H1 (cell line): Measurements from ENCODE around the gene EXOC1L. TPM values are rescaled to one million over a fixed set of nuclear protein-coding genes. Genes with fewer than 3 reads are reported as not detected.

ENCODE experiments used
- CTCF ChIA-PET: fragments of 300-600 bp; sonication (Branson Sonifier 250); formaldehyde crosslinking; loops from one replicate; lab custom pipeline; 2021; ENCODE audit not compliant: partially characterized antibody; lab: Charles Lee
- POLR2A ChIA-PET: fragments of 300-600 bp; sonication (Branson Sonifier 250); formaldehyde crosslinking; loops from one replicate; lab custom pipeline; 2021; ENCODE audit warnings: inconsistent platforms; ENCODE audit not compliant: partially characterized antibody; lab: Charles Lee
- DNase-seq, 2 experiments: peaks; one replicate each; pipeline versions ENCODE4 v3.0.0 to v3.0.0-alpha.2; 2010 to 2022; ENCODE audit warnings: low spot score in 2 of 2, low read depth in 1 of 2, mixed read lengths in 1 of 2
- FAIRE-seq: peaks from 2 replicates; lab custom pipeline; 2011; peaks lifted over from hg19 to GRCh38; lab: Jason Lieb, UNC
- H2AFZ ChIP-seq: 2 replicates; pipeline ENCODE4 v1.8.1; 2012; ENCODE audit warnings: low read length, inconsistent platforms
- H2AK5ac ChIP-seq: 2 replicates; pipeline ENCODE4 v1.6.1; 2013; ENCODE audit warnings: low read depth, low read length
- H2BK120ac ChIP-seq: replicated peaks from 2 replicates; pipeline ENCODE3; 2013; ENCODE audit warnings: low read depth, low read length, inconsistent platforms
- H2BK12ac ChIP-seq: 2 replicates; pipeline ENCODE4 v1.6.1; 2013; ENCODE audit warnings: low read depth, low read length
- H2BK15ac ChIP-seq: 2 replicates; pipeline ENCODE4 v1.6.1; 2013; ENCODE audit warnings: low read length
- H2BK20ac ChIP-seq: 2 replicates; pipeline ENCODE4 v1.6.1; 2013; ENCODE audit warnings: low read length
- H2BK5ac ChIP-seq: 2 replicates; pipeline ENCODE4 v1.6.1; 2013; ENCODE audit warnings: low read depth, low read length
- H3K14ac ChIP-seq: 2 replicates; pipeline ENCODE4 v1.6.1; 2013; ENCODE audit warnings: inconsistent platforms; ENCODE audit not compliant: insufficient read length
- H3K18ac ChIP-seq: 2 replicates; pipeline ENCODE4 v1.6.1; 2013; ENCODE audit warnings: low read length; ENCODE audit errors: extremely low read depth
- H3K23ac ChIP-seq: 2 replicates; pipeline ENCODE4 v1.6.1; 2013; ENCODE audit warnings: inconsistent platforms; ENCODE audit not compliant: insufficient read length
- H3K23me2 ChIP-seq: 2 replicates; pipeline ENCODE4 v1.6.1; 2013; ENCODE audit warnings: low read depth, low read length
- H3K27ac ChIP-seq: 2 replicates; pipeline ENCODE4 v1.6.1; 2011; ENCODE audit warnings: low read depth, low read length, inconsistent platforms
- H3K27me3 ChIP-seq, 4 experiments: replicated peaks in 1 of 4; 1 replicate in 1 of 4; 2 replicates in 3 of 4; pipeline versions ENCODE4 v1.6.1 to v1.8.1; 2011 to 2013; ENCODE audit warnings: low read length in 3 of 4, mild to moderate bottlenecking in 3 of 4, inconsistent platforms in 2 of 4, mixed read lengths in 2 of 4, moderate library complexity in 1 of 4; ENCODE audit not compliant: control insufficient read depth in 3 of 4, insufficient read depth in 3 of 4; ENCODE audit errors: extremely low read depth in 1 of 4
- H3K36me3 ChIP-seq, 4 experiments: 2 replicates each; pipeline versions ENCODE4 v1.6.1 to v1.8.1; 2011 to 2013; ENCODE audit warnings: mild to moderate bottlenecking in 4 of 4, low read length in 3 of 4, moderate library complexity in 2 of 4, control low read depth in 1 of 4, inconsistent platforms in 1 of 4; ENCODE audit not compliant: insufficient read depth in 4 of 4, control insufficient read depth in 2 of 4
- H3K4ac ChIP-seq: replicated peaks from 2 replicates; pipeline ENCODE3; 2013; ENCODE audit warnings: low read length, low read depth, mixed read lengths, inconsistent platforms; ENCODE audit not compliant: insufficient read length
- H3K4me1 ChIP-seq, 4 experiments: replicated peaks in 1 of 4; 1 replicate in 1 of 4; 2 replicates in 3 of 4; pipeline versions ENCODE4 v1.6.1 to v1.8.1; 2011 to 2013; ENCODE audit warnings: low read length in 3 of 4, inconsistent platforms in 2 of 4, mixed read lengths in 1 of 4; ENCODE audit not compliant: insufficient read depth in 4 of 4, control insufficient read depth in 3 of 4
- H3K4me2 ChIP-seq, 2 experiments: 2 replicates each; pipeline versions ENCODE4 v1.6.1 to v1.8.1; 2011 to 2013; ENCODE audit warnings: low read depth in 2 of 2, low read length in 2 of 2, control low read depth in 1 of 2, inconsistent platforms in 1 of 2, mild to moderate bottlenecking in 1 of 2; ENCODE audit not compliant: insufficient read depth in 1 of 2
- H3K4me3 ChIP-seq, 4 experiments: fragments of 200-600, 300-600 bp in 1 of 4; sonication (generic), shearing (Covaris generic), sonication (Bioruptor Twin) in 1 of 4; 2 replicates each; pipeline versions ENCODE4 v1.5.1 to v1.8.1; 2011 to 2016; ENCODE audit warnings: low read length in 4 of 4, low read depth in 3 of 4, control low read depth in 2 of 4, inconsistent platforms in 2 of 4, mild to moderate bottlenecking in 2 of 4, mixed read lengths in 1 of 4, moderate library complexity in 1 of 4; ENCODE audit not compliant: insufficient read depth in 2 of 4; ENCODE audit errors: extremely low read depth in 1 of 4
- H3K56ac ChIP-seq: replicated peaks from 2 replicates; pipeline ENCODE3; 2013; ENCODE audit warnings: low read depth, mild to moderate bottlenecking, mixed read lengths, low read length, inconsistent platforms; ENCODE audit not compliant: insufficient read length
- H3K79me1 ChIP-seq: 2 replicates; pipeline ENCODE4 v1.6.1; 2013; ENCODE audit warnings: low read depth, low read length, control low read depth
- H3K79me2 ChIP-seq, 2 experiments: 2 replicates each; pipeline versions ENCODE4 v1.6.1 to v1.8.1; 2012 to 2013; ENCODE audit warnings: low read length in 2 of 2, mild to moderate bottlenecking in 2 of 2, inconsistent platforms in 1 of 2; ENCODE audit not compliant: insufficient read depth in 2 of 2, control insufficient read depth in 1 of 2
- H3K9ac ChIP-seq, 4 experiments: replicated peaks in 1 of 4; 1 replicate in 1 of 4; 2 replicates in 3 of 4; pipeline versions ENCODE4 v1.6.1 to v1.8.1; 2011 to 2013; ENCODE audit warnings: low read depth in 3 of 4, low read length in 3 of 4, control low read depth in 2 of 4, mild to moderate bottlenecking in 2 of 4, moderate library complexity in 2 of 4, inconsistent platforms in 1 of 4; ENCODE audit errors: extremely low read depth in 1 of 4
- H3K9me3 ChIP-seq, 2 experiments: 2 replicates each; pipeline versions ENCODE4 v1.6.1 to v1.8.1; 2012 to 2013; ENCODE audit warnings: mild to moderate bottlenecking in 2 of 2, moderate library complexity in 2 of 2, control low read depth in 1 of 2, inconsistent platforms in 1 of 2, low read depth in 1 of 2, low read length in 1 of 2, mixed read lengths in 1 of 2; ENCODE audit not compliant: insufficient read depth in 2 of 2
- H4K20me1 ChIP-seq, 2 experiments: replicated peaks in 1 of 2; 2 replicates each; pipeline versions ENCODE3 to v1.8.1; 2011 to 2013; ENCODE audit warnings: inconsistent platforms in 2 of 2, low read length in 2 of 2, mild to moderate bottlenecking in 1 of 2; ENCODE audit not compliant: insufficient read depth in 2 of 2, control insufficient read depth in 1 of 2
- H4K5ac ChIP-seq: 2 replicates; pipeline ENCODE4 v1.6.1; 2013; ENCODE audit warnings: low read length, low read depth, mixed read lengths, inconsistent platforms; ENCODE audit not compliant: insufficient read length
- H4K8ac ChIP-seq: 2 replicates; pipeline ENCODE4 v1.8.0; 2013; ENCODE audit warnings: mild to moderate bottlenecking, moderate library complexity, low read length, inconsistent platforms; ENCODE audit not compliant: insufficient read depth; ENCODE audit errors: extremely low read depth
- H4K91ac ChIP-seq: replicated peaks from 2 replicates; pipeline ENCODE3; 2013; ENCODE audit warnings: low read length, mixed read lengths, inconsistent platforms; ENCODE audit not compliant: insufficient read length
- ATF2 ChIP-seq: IDR thresholded peaks from 2 replicates; pipeline ENCODE4 v1.6.1; 2012; ENCODE audit warnings: low read length, inconsistent platforms
- BRCA1 ChIP-seq: IDR thresholded peaks from 2 replicates; pipeline ENCODE4 v1.6.1; 2012; ENCODE audit warnings: low read depth, low read length, improper control_type of control experiment
- CHD1 ChIP-seq: IDR thresholded peaks from 2 replicates; pipeline ENCODE4 v1.6.1; 2012; ENCODE audit warnings: low read depth, low read length, improper control_type of control experiment
- CHD2 ChIP-seq: IDR thresholded peaks from 2 replicates; pipeline ENCODE4 v1.6.1; 2012; ENCODE audit warnings: low read length, improper control_type of control experiment
- CREB1 ChIP-seq: IDR thresholded peaks from 2 replicates; pipeline ENCODE4 v1.6.1; 2012; ENCODE audit warnings: inconsistent platforms
- EP300 ChIP-seq, 2 experiments: IDR thresholded peaks; 1 replicate in 1 of 2; 2 replicates in 1 of 2; pipeline ENCODE4 v1.6.1; 2011 to 2012; ENCODE audit warnings: low read depth in 2 of 2, low read length in 2 of 2, mild to moderate bottlenecking in 2 of 2, borderline replicate concordance in 1 of 2, inconsistent platforms in 1 of 2, moderate library complexity in 1 of 2
- GTF2F1 ChIP-seq: IDR thresholded peaks from 2 replicates; pipeline ENCODE4 v1.6.1; 2012; ENCODE audit warnings: low read depth, low read length, improper control_type of control experiment, borderline replicate concordance
- KDM1A ChIP-seq: fragments of 200-600, 300-600 bp; sonication (generic); IDR thresholded peaks from 2 replicates; pipeline ENCODE4 v1.7.1; 2016; ENCODE audit warnings: mild to moderate bottlenecking, low read length, borderline replicate concordance
- SIN3A ChIP-seq, 2 experiments: IDR thresholded peaks in 1 of 2; conservative IDR thresholded peaks in 1 of 2; 2 replicates each; pipeline ENCODE4 v1.6.1; 2011 to 2012; ENCODE audit warnings: low read length in 2 of 2, improper control_type of control experiment in 1 of 2, low read depth in 1 of 2, mild to moderate bottlenecking in 1 of 2
- SP2 ChIP-seq: IDR thresholded peaks from 2 replicates; pipeline ENCODE4 v1.6.1; 2012; ENCODE audit warnings: mild to moderate bottlenecking, low read length, inconsistent platforms
- SUZ12 ChIP-seq: fragments of 200-600 bp; sonication (generic); IDR thresholded peaks from 2 replicates; pipeline ENCODE4 v1.6.1; 2012; ENCODE audit warnings: mild to moderate bottlenecking, inconsistent platforms, low read length, moderate library complexity, mixed read lengths
- TCF12 ChIP-seq: IDR thresholded peaks from 2 replicates; pipeline ENCODE4 v1.6.1; 2011; ENCODE audit warnings: low read depth, mild to moderate bottlenecking, low read length
- TEAD4 ChIP-seq: IDR thresholded peaks from 2 replicates; pipeline ENCODE4 v1.6.1; 2012; ENCODE audit warnings: low read depth, low read length, inconsistent platforms, mixed read lengths
- WGBS, 2 experiments: shearing (Covaris generic) in 1 of 2; methylation state at CpG; one replicate each; pipeline versions ENCODE4 v1.1.6 to v1.1.7; 2013 to 2015; ENCODE audit warnings: low lambda C conversion rate in 2 of 2, mixed read lengths in 2 of 2, inconsistent platforms in 1 of 2, low coverage in 1 of 2, missing lambda C conversion rate in 1 of 2; ENCODE audit not compliant: insufficient replicate concordance in 2 of 2, insufficient coverage in 1 of 2, insufficient read length in 1 of 2; ENCODE audit errors: extremely low coverage in 1 of 2, missing lambda C conversion rate in 1 of 2; 5-methylcytosine and 5-hydroxymethylcytosine counted together
- polyA plus RNA-seq, 7 experiments: library from polyadenylated mRNA; depleted of rRNA in 3 of 7; stranded (reverse) in 5 of 7; unstranded in 2 of 7; fragments of >200 nt in 5 of 7; fragments of 200-250 nt in 2 of 7; gene quantifications; 1 replicate in 5 of 7; 2 replicates in 1 of 7; 4 replicates in 1 of 7; pipeline versions ENCODE4 v1.2.1 to v1.2.3, GENCODE V29; 2011 to 2013; ENCODE audit warnings: missing spikeins in 2 of 7, mixed read lengths in 2 of 7
- total RNA-seq: library from RNA; stranded (reverse); fragmentation: NEBNext Ultra II Directional; extraction: Animal tissue kit (Norgen Biotek cat#: 25700); gene quantifications from 2 replicates; pipeline ENCODE4 v1.2.1, GENCODE V29; 2021

EXOC1L gene
- total and polyA plus RNA-seq, 2 of the 8 experiments (the other 6 are each of a cell fraction or from before 2014, with no cell fraction given) = 0.08 TPM; not detected in 1

DNA sequence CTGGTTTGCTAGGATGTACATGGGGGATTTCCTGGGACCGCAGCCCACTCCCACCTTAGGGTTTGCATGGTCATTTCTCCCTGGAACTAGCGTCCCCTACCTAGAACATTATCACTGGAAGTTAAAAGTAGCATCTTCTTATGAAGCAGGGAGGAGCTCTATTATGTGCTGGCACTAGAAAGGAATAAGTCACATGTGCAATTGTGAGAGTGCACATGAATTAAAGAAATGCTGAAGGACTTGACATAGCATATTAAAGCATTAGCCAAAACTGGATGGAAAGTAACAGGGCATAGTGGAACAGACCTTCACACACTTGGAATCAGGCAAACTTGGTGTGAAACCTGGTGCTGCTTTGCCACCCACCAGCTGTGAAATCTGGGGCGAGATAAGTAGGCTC lies 2.7 kb downstream of the EXOC1L start:
- Histone ChIP-seq H4K5ac (no peak overlapping the region), H3K9me3 (no peaks in the 10 kb centered on the region), H2BK20ac (no peak overlapping the region), H2BK15ac (no peak overlapping the region), H3K14ac (no peak overlapping the region), H3K56ac (no peak overlapping the region), H3K4ac (no peak overlapping the region), H3K27me3 (no peaks in the 10 kb centered on the region; a peak in 2 of 7 replicates), H2BK12ac (no peak overlapping the region), H3K23me2 (0 out of 2 replicates have a peak, but pooled peaks cover 4% of the 10 kb centered on the region), H2AK5ac (no peak overlapping the region), H3K79me1 (no peaks in the 10 kb centered on the region), H3K36me3 (no peaks in the 10 kb centered on the region), H3K4me2 (no peak overlapping the region), H3K9ac (no peak overlapping the region), H4K91ac (no peak overlapping the region), H3K23ac (peak overlapping the region; percentile 3), H2BK120ac (no peak overlapping the region), H3K4me3 (no peak overlapping the region), H3K4me1 (peaks cover 0 to 3% (median 1%) of the 10 kb centered on the region in 4 experiments; a peak in 2 of 7 replicates), H3K18ac (no peak overlapping the region), H3K27ac (no peak overlapping the region), H4K20me1 (no peaks in the 10 kb centered on the region), H3K79me2 (no peaks in the 10 kb centered on the region), H2BK5ac (no peak overlapping the region), H4K8ac (no peak overlapping the region), H2AFZ (0 out of 2 replicates have a peak overlapping the region, but pooled peaks have one; percentile 43)
- no peak for DNase-seq
- ChIA-PET CTCF (interaction anchor here (1.4 kb wide), 1 partner anchor 27 kb away, joined by 6 read pairs; no protein-coding TSS in a partner anchor), POLR2A (no interaction called here)
- FAIRE-seq = no peak
- WGBS, 2 experiments = 87% methylated on average over 3 of the region's 3 CpGs; no CpG with 5 or more reads in 1 of the 2 experiments
- no peak for TF ChIP-seq SP2
- no peak for TF ChIP-seq TCF12
- no peak for TF ChIP-seq GTF2F1
- TF ChIP-seq CHD1 = no peak
- no peak for TF ChIP-seq TEAD4
- no peak for TF ChIP-seq CHD2
- TF ChIP-seq CREB1 = no peak
- TF ChIP-seq EP300 (IDR thresholded peaks at IDR 0.05; ENCODE audit: borderline replicate concordance in 1 of 2, low read depth in 2 of 2, low read length in 2 of 2) = no peak
- TF ChIP-seq SUZ12 = no peak
- no peak for TF ChIP-seq KDM1A
- TF ChIP-seq BRCA1 = no peak
- no peak for TF ChIP-seq SIN3A (conservative IDR thresholded peaks at IDR 0.05 in 1 of 2, IDR thresholded peaks at IDR 0.05 in 1 of 2; ENCODE audit: low read depth in 1 of 2, low read length in 2 of 2)
- no peak for TF ChIP-seq ATF2
